ENCODE data around the gene SELPLG.

Gene SELPLG

DNA sequence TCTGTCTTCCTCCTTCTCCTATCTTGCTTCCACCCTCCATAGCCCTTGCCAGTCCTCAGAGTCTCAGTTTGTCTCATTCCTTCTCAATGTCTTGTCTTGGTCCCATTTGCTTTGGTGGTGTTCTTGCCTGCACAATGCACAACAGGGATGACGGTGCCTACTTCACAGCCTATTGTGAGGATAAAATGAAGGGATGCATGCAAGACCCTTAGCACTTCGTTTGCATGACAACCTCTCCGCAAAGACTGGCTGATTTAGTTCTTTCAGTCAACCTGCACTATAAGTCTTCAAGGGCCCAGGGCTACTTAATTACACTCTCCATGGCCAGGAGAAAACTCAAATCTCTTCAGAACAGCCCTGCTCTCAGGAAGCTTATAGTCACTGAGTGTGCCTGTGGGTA lies 8.5 kb downstream of the SELPLG start:
- no peaks in the 10 kb centered on the region for H3K27me3 ChIP-seq (ENCODE audit: insufficient read depth, poor library complexity, severe bottlenecking)

DNA sequence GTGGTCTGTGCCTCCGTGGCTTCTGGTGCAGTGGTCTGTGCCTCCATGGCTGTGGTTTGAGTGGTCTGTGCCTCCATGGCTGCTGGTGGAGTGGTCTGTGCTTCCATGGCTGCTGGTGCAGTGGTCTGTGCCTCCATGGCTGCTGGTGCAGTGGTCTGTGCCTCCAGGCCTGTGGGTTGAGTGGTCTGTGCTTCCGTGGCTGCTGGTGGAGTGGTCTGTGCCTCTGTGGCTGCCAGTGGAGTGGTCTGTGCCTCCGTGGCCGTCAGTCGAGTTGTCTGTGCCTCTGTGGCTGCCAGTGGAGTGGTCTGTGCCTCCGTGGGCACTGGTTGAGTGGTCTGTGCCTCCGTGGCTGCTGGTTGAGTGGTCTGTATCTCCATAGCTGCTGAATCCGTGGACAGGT lies 10.1 kb downstream of the SELPLG start:
- no peak overlapping the region for H3K27ac ChIP-seq (replicated peaks)
- H3K4me3 ChIP-seq (replicated peaks; ENCODE audit: insufficient read depth, low read length): no peak overlapping the region
- no peak for TF ChIP-seq SPI1 (IDR thresholded peaks at IDR 0.05; ENCODE audit: borderline replicate concordance, low read depth)
- no peak for TF ChIP-seq GABPA (IDR thresholded peaks at IDR 0.05; ENCODE audit: low read depth)
- TF ChIP-seq, protein P1, sequence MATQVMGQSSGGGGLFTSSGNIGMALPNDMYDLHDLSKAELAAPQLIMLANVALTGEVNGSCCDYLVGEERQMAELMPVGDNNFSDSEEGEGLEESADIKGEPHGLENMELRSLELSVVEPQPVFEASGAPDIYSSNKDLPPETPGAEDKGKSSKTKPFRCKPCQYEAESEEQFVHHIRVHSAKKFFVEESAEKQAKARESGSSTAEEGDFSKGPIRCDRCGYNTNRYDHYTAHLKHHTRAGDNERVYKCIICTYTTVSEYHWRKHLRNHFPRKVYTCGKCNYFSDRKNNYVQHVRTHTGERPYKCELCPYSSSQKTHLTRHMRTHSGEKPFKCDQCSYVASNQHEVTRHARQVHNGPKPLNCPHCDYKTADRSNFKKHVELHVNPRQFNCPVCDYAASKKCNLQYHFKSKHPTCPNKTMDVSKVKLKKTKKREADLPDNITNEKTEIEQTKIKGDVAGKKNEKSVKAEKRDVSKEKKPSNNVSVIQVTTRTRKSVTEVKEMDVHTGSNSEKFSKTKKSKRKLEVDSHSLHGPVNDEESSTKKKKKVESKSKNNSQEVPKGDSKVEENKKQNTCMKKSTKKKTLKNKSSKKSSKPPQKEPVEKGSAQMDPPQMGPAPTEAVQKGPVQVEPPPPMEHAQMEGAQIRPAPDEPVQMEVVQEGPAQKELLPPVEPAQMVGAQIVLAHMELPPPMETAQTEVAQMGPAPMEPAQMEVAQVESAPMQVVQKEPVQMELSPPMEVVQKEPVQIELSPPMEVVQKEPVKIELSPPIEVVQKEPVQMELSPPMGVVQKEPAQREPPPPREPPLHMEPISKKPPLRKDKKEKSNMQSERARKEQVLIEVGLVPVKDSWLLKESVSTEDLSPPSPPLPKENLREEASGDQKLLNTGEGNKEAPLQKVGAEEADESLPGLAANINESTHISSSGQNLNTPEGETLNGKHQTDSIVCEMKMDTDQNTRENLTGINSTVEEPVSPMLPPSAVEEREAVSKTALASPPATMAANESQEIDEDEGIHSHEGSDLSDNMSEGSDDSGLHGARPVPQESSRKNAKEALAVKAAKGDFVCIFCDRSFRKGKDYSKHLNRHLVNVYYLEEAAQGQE (IDR thresholded peaks at IDR 0.05; ENCODE audit: insufficient replicate concordance, low read depth): no peak
- TF ChIP-seq, protein P2, sequence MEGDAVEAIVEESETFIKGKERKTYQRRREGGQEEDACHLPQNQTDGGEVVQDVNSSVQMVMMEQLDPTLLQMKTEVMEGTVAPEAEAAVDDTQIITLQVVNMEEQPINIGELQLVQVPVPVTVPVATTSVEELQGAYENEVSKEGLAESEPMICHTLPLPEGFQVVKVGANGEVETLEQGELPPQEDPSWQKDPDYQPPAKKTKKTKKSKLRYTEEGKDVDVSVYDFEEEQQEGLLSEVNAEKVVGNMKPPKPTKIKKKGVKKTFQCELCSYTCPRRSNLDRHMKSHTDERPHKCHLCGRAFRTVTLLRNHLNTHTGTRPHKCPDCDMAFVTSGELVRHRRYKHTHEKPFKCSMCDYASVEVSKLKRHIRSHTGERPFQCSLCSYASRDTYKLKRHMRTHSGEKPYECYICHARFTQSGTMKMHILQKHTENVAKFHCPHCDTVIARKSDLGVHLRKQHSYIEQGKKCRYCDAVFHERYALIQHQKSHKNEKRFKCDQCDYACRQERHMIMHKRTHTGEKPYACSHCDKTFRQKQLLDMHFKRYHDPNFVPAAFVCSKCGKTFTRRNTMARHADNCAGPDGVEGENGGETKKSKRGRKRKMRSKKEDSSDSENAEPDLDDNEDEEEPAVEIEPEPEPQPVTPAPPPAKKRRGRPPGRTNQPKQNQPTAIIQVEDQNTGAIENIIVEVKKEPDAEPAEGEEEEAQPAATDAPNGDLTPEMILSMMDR (IDR thresholded peaks at IDR 0.05; ENCODE audit: insufficient read depth, low read length): no peak
- TF ChIP-seq POLR2AphosphoS5 (IDR thresholded peaks at IDR 0.05; ENCODE audit: low read depth): no peak
- no peak for DNase-seq (ENCODE audit: low read depth in 1 of 2, low spot score in 1 of 2)
- H3K27me3 ChIP-seq (ENCODE audit: insufficient read depth, poor library complexity, severe bottlenecking): no peaks in the 10 kb centered on the region

More for the DNA sequence above, 8.5 kb downstream of the SELPLG start:
- TF ChIP-seq GABPA (IDR thresholded peaks at IDR 0.05; ENCODE audit: low read depth): no peak
- TF ChIP-seq SPI1 (IDR thresholded peaks at IDR 0.05; ENCODE audit: borderline replicate concordance, low read depth): no peak
- no peak for TF ChIP-seq POLR2AphosphoS5 (IDR thresholded peaks at IDR 0.05; ENCODE audit: low read depth)
- TF ChIP-seq, protein P1 (IDR thresholded peaks at IDR 0.05; ENCODE audit: insufficient replicate concordance, low read depth): no peak
- TF ChIP-seq, protein P2 (IDR thresholded peaks at IDR 0.05; ENCODE audit: insufficient read depth, low read length): no peak
- no peak overlapping the region for H3K27ac ChIP-seq (replicated peaks)
- H3K4me3 ChIP-seq (replicated peaks; ENCODE audit: insufficient read depth, low read length): no peak overlapping the region
- DNase-seq (ENCODE audit: low read depth in 1 of 2, low spot score in 1 of 2): no peak

DNA sequence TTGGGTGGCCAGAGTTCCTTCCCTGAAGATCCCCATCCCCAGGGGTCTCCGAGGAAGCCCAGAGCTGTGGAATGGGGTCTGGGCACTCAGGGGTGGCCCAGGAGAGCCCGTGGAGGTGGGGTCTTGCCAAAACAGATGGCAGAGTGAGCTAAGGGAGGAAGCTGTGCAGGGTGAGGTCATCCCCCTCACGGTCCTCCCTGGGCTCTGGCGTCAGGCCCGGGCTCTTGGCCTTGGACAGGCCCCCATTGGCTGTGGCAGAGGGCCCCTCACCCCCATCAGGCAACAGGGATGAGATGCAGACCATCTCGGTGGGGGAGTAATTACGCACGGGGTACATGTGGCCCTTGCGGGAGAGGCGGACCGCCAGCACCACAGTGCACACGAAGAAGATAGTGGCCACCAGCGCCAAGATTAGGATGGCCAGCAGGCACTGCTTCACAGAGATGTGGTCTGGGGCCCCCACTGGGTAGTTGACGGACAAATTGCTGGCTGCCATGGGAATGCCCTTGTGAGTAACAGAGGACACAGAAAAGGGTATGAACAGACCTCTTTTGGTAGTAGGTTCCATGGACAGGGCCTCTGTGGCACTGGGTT lies 10.7 kb downstream of the SELPLG start:
- TF ChIP-seq GABPA (IDR thresholded peaks at IDR 0.05; ENCODE audit: low read depth): no peak
- TF ChIP-seq, protein P1 (IDR thresholded peaks at IDR 0.05; ENCODE audit: insufficient replicate concordance, low read depth): no peak
- TF ChIP-seq POLR2AphosphoS5 (IDR thresholded peaks at IDR 0.05; ENCODE audit: low read depth): no peak
- TF ChIP-seq SPI1 (IDR thresholded peaks at IDR 0.05; ENCODE audit: borderline replicate concordance, low read depth): no peak
- TF ChIP-seq, protein P2 (IDR thresholded peaks at IDR 0.05; ENCODE audit: insufficient read depth, low read length): no peak
- DNase-seq (ENCODE audit: low read depth in 1 of 2, low spot score in 1 of 2): no peak
- no peaks in the 10 kb centered on the region for H3K27me3 ChIP-seq (ENCODE audit: insufficient read depth, poor library complexity, severe bottlenecking)
- H3K4me3 ChIP-seq (replicated peaks; ENCODE audit: insufficient read depth, low read length): no peak overlapping the region
- no peak overlapping the region for H3K27ac ChIP-seq (replicated peaks)
